ENCODE results near the gene ACTN3. TPM values are rescaled to one million over a fixed set of nuclear protein-coding genes. Genes with fewer than 3 reads are reported as not detected.
A peak's percentile ranks its signal among the peaks of the same experiment; 100 is the strongest.

Gene ACTN3
- total RNA-seq, 2 experiments from 2014 or later = 0.26 to 0.27 TPM

GRCh38 chr11:66557733-66558326 lies 11.1 kb downstream of the ACTN3 start:
- intact Hi-C loops (cut with DNase I, micrococcal nuclease) = no loop called here
- no peaks in the 10 kb centered on the region for H3K9me3 Mint-ChIP-seq (ENCODE audit: low read depth)
- no peak for DNase-seq
- peaks cover 2% of the 10 kb centered on the region for H3K27me3 Mint-ChIP-seq
- H3K27ac Mint-ChIP-seq = no peak overlapping the region
- H3K4me1 Mint-ChIP-seq = peaks cover 3% of the 10 kb centered on the region
- H3K36me3 Mint-ChIP-seq (ENCODE audit: low read depth) = no peaks in the 10 kb centered on the region
- ChIA-PET POLR2A (no interaction called here), CTCF (interaction anchor here (0.6 to 0.7 kb wide), 2 partner anchors 22 to 159 kb away, joined by 3 to 5 read pairs; no protein-coding TSS in a partner anchor)
- H3K4me3 Mint-ChIP-seq = no peak overlapping the region
- no peak for ATAC-seq

GRCh38 chr11:66559142-66559865 lies 12.6 kb downstream of the ACTN3 start:
- H3K27ac Mint-ChIP-seq = no peak overlapping the region
- DNase-seq (peak; percentile 59), ATAC-seq (peak; percentile 76)
- H3K27me3 Mint-ChIP-seq = peaks cover 2% of the 10 kb centered on the region
- no peaks in the 10 kb centered on the region for H3K9me3 Mint-ChIP-seq (ENCODE audit: low read depth)
- ChIA-PET POLR2A (interaction anchor here (0.6 kb wide), 1 partner anchor 8 kb away, joined by 3 read pairs; no protein-coding TSS in a partner anchor), CTCF (interaction anchor here (0.5 kb wide), 1 partner anchor 80 kb away, joined by 3 read pairs; no protein-coding TSS in a partner anchor)
- intact Hi-C loops (cut with DNase I, micrococcal nuclease) = no loop called here
- H3K4me1 Mint-ChIP-seq = peaks cover 3% of the 10 kb centered on the region
- no peak overlapping the region for H3K4me3 Mint-ChIP-seq
- no peaks in the 10 kb centered on the region for H3K36me3 Mint-ChIP-seq (ENCODE audit: low read depth)

- DNase-seq (no peak), ATAC-seq (no peak)
- POLR2A ChIA-PET = no interaction called here
- peaks cover 2% of the 10 kb centered on the region for H3K27me3 Mint-ChIP-seq
- H3K27ac Mint-ChIP-seq = no peak overlapping the region
- no peaks in the 10 kb centered on the region for H3K9me3 Mint-ChIP-seq (ENCODE audit: low read depth)
- H3K4me3 Mint-ChIP-seq = no peak overlapping the region
- no peaks in the 10 kb centered on the region for H3K36me3 Mint-ChIP-seq (ENCODE audit: low read depth)
- CTCF ChIA-PET = interaction anchor here (0.5 kb wide), 1 partner anchor 81 kb away, joined by 3 read pairs; no protein-coding TSS in a partner anchor
- peaks cover 3% of the 10 kb centered on the region for H3K4me1 Mint-ChIP-seq
- intact Hi-C loops (cut with DNase I, micrococcal nuclease) = no loop called here
These were observed 13.4 kb downstream of the ACTN3 start for GRCh38 chr11:66559866-66560676.

- ATAC-seq (no peak), DNase-seq (no peak)
- no peaks in the 10 kb centered on the region for H3K36me3 Mint-ChIP-seq (ENCODE audit: low read depth)
- H3K27me3 Mint-ChIP-seq = peaks cover 2% of the 10 kb centered on the region
- ChIA-PET POLR2A (interaction anchor here (0.6 kb wide), 1 partner anchor 160 kb away, joined by 3 read pairs; no protein-coding TSS in a partner anchor), CTCF (interaction anchor here (0.6 to 1.9 kb wide), 3 partner anchors 117 to 1541 kb away, joined by 3 to 7 read pairs (median 3); partner anchors contain the start of gene RBM4B)
- intact Hi-C loops (cut with DNase I, micrococcal nuclease) = no loop called here
- no peak overlapping the region for H3K27ac Mint-ChIP-seq
- H3K4me3 Mint-ChIP-seq = no peak overlapping the region
- H3K4me1 Mint-ChIP-seq = peaks cover 3% of the 10 kb centered on the region
- H3K9me3 Mint-ChIP-seq (ENCODE audit: low read depth) = no peaks in the 10 kb centered on the region
These were observed 14.7 kb downstream of the ACTN3 start for GRCh38 chr11:66561178-66561974.

GRCh38 chr11:66561975-66562248 lies 15.2 kb downstream of the ACTN3 start:
- Mint-ChIP-seq H3K9me3 (ENCODE audit: low read depth) (no peaks in the 10 kb centered on the region), H3K27ac (no peak overlapping the region), H3K4me1 (peaks cover 3% of the 10 kb centered on the region), H3K27me3 (peaks cover 2% of the 10 kb centered on the region), H3K4me3 (no peak overlapping the region), H3K36me3 (ENCODE audit: low read depth) (no peaks in the 10 kb centered on the region)
- DNase-seq (no peak), ATAC-seq (no peak)
- CTCF ChIA-PET = interaction anchor here (0.6 to 1.9 kb wide), 3 partner anchors 116 to 1540 kb away, joined by 3 to 7 read pairs (median 3); partner anchors contain the start of gene RBM4B
- POLR2A ChIA-PET = interaction anchor here (0.6 kb wide), 1 partner anchor 161 kb away, joined by 3 read pairs; no protein-coding TSS in a partner anchor
- intact Hi-C loops (cut with DNase I, micrococcal nuclease) = no loop called here

GRCh38 chr11:66562275-66562674 lies 15.6 kb downstream of the ACTN3 start:
- Mint-ChIP-seq H3K36me3 (ENCODE audit: low read depth) (no peaks in the 10 kb centered on the region), H3K9me3 (ENCODE audit: low read depth) (no peaks in the 10 kb centered on the region), H3K27ac (no peak overlapping the region), H3K4me1 (peaks cover 3% of the 10 kb centered on the region), H3K4me3 (no peak overlapping the region), H3K27me3 (peaks cover 2% of the 10 kb centered on the region)
- DNase-seq (no peak), ATAC-seq (no peak)
- intact Hi-C loops (cut with DNase I, micrococcal nuclease) = no loop called here
- ChIA-PET POLR2A (interaction anchor here (0.6 kb wide), 1 partner anchor 161 kb away, joined by 3 read pairs; no protein-coding TSS in a partner anchor), CTCF (interaction anchor here (0.6 to 1.9 kb wide), 4 partner anchors 63 to 1540 kb away, joined by 3 to 7 read pairs (median 4); partner anchors contain the start of gene RBM4B)

GRCh38 chr11:66562907-66563583 lies 16.3 kb downstream of the ACTN3 start:
- intact Hi-C loops (cut with DNase I, micrococcal nuclease) = no loop called here
- Mint-ChIP-seq H3K4me3 (no peak overlapping the region), H3K36me3 (ENCODE audit: low read depth) (no peaks in the 10 kb centered on the region), H3K4me1 (peaks cover 3% of the 10 kb centered on the region), H3K27ac (no peak overlapping the region), H3K27me3 (peaks cover 2% of the 10 kb centered on the region), H3K9me3 (ENCODE audit: low read depth) (no peaks in the 10 kb centered on the region)
- CTCF ChIA-PET = interaction anchor here (0.6 to 1.9 kb wide), 4 partner anchors 17 to 115 kb away, joined by 4 to 7 read pairs (median 5); partner anchors contain the start of genes ACTN3, RBM4B and ZDHHC24
- POLR2A ChIA-PET = no interaction called here
- no peak for DNase-seq
- ATAC-seq = no peak

GRCh38 chr11:66563832-66564231 lies 17.1 kb downstream of the ACTN3 start:
- ChIA-PET CTCF (interaction anchor here (1.2 to 1.6 kb wide), 2 partner anchors 18 to 26 kb away, joined by 5 read pairs; partner anchors contain the start of genes ACTN3 and ZDHHC24), POLR2A (interaction anchor here (0.6 kb wide), 1 partner anchor 317 kb away, joined by 4 read pairs; no protein-coding TSS in a partner anchor)
- Mint-ChIP-seq H3K4me3 (no peak overlapping the region), H3K27me3 (no peaks in the 10 kb centered on the region), H3K27ac (no peak overlapping the region), H3K4me1 (peaks cover 3% of the 10 kb centered on the region), H3K9me3 (ENCODE audit: low read depth) (no peaks in the 10 kb centered on the region), H3K36me3 (ENCODE audit: low read depth) (no peaks in the 10 kb centered on the region)
- no peak for ATAC-seq
- intact Hi-C loops (cut with DNase I, micrococcal nuclease) = no loop called here
- no peak for DNase-seq

- H3K9me3 Mint-ChIP-seq (ENCODE audit: low read depth) = no peaks in the 10 kb centered on the region
- intact Hi-C loops (cut with DNase I, micrococcal nuclease) = no loop called here
- ChIA-PET CTCF (interaction anchor here (0.6 kb wide), 1 partner anchor 373 kb away, joined by 4 read pairs; no protein-coding TSS in a partner anchor), POLR2A (no interaction called here)
- ATAC-seq = no peak
- H3K27ac Mint-ChIP-seq = no peak overlapping the region
- no peaks in the 10 kb centered on the region for H3K27me3 Mint-ChIP-seq
- peaks cover 3% of the 10 kb centered on the region for H3K4me1 Mint-ChIP-seq
- H3K36me3 Mint-ChIP-seq (ENCODE audit: low read depth) = no peaks in the 10 kb centered on the region
- no peak for DNase-seq
- no peak overlapping the region for H3K4me3 Mint-ChIP-seq
These were observed 17.8 kb downstream of the ACTN3 start for GRCh38 chr11:66564538-66564937.

- no peak overlapping the region for H3K27ac Mint-ChIP-seq
- peaks cover 3% of the 10 kb centered on the region for H3K4me1 Mint-ChIP-seq
- CTCF ChIA-PET = interaction anchor here (0.6 to 0.8 kb wide), 2 partner anchors 373 to 1671 kb away, joined by 4 to 5 read pairs; no protein-coding TSS in a partner anchor
- H3K27me3 Mint-ChIP-seq = no peaks in the 10 kb centered on the region
- no peak overlapping the region for H3K4me3 Mint-ChIP-seq
- POLR2A ChIA-PET = no interaction called here
- H3K9me3 Mint-ChIP-seq (ENCODE audit: low read depth) = no peaks in the 10 kb centered on the region
- ATAC-seq (no peak), DNase-seq (no peak)
- no peaks in the 10 kb centered on the region for H3K36me3 Mint-ChIP-seq (ENCODE audit: low read depth)
- intact Hi-C loops (cut with DNase I, micrococcal nuclease) = no loop called here
These were observed 18.3 kb downstream of the ACTN3 start for GRCh38 chr11:66564984-66565383.
